Natural killer cell (primary cell): Measurements from ENCODE around the gene CERT1. TPM values are rescaled to one million over a fixed set of nuclear protein-coding genes. Genes with fewer than 3 reads are reported as not detected.

Experiments used
- ATAC-seq, 3 donors: fragments of 150-1000 bp in 2 of 3; fragments of 200-7000 bp in 1 of 3; cut with Tn5 transposase; 1 replicate in 1 of 3; 2 replicates in 2 of 3; pipeline ENCODE4 v1.10.0; 2021; ENCODE audit warnings: mild to moderate bottlenecking in 2 of 3, moderate library complexity in 2 of 3
- DNase-seq, 2 donors: peaks; one replicate each; pipeline versions ENCODE4 v3.0.0 to v3.0.0-alpha.2; 2013 to 2021; ENCODE audit warnings: mixed read lengths in 1 of 2
- H3K27ac ChIP-seq: one replicate; pipeline ENCODE4 v1.5.1; 2013; ENCODE audit warnings: mild to moderate bottlenecking, low read length
- H3K27me3 ChIP-seq: one replicate; pipeline ENCODE4 v1.6.1; 2013; ENCODE audit warnings: low read length; ENCODE audit not compliant: control insufficient read depth, insufficient read depth
- H3K36me3 ChIP-seq: one replicate; pipeline ENCODE4 v1.6.1; 2013; ENCODE audit warnings: low read length; ENCODE audit not compliant: control insufficient read depth, insufficient read depth
- H3K4me1 ChIP-seq: one replicate; pipeline ENCODE4 v1.6.1; 2013; ENCODE audit warnings: low read length; ENCODE audit not compliant: control insufficient read depth, insufficient read depth
- H3K4me3 ChIP-seq: one replicate; pipeline ENCODE4 v1.5.1; 2013; ENCODE audit warnings: low read length
- H3K9me3 ChIP-seq: one replicate; pipeline ENCODE4 v1.6.1; 2013; ENCODE audit warnings: low read length; ENCODE audit not compliant: control insufficient read depth, insufficient read depth
- H3K27ac Mint-ChIP-seq, 2 donors: one replicate each; pipeline ENCODE4 v1.8.0; 2022; ENCODE audit warnings: mild to moderate bottlenecking in 2 of 2, mixed read lengths in 2 of 2, moderate library complexity in 1 of 2
- H3K27me3 Mint-ChIP-seq, 2 donors: one replicate each; pipeline ENCODE4 v1.8.0; 2022; ENCODE audit warnings: low read depth in 2 of 2, mixed read lengths in 2 of 2
- H3K36me3 Mint-ChIP-seq: one replicate; pipeline ENCODE4 v1.8.0; 2022; ENCODE audit warnings: mixed read lengths
- H3K4me1 Mint-ChIP-seq, 2 donors: one replicate each; pipeline ENCODE4 v1.8.0; 2022; ENCODE audit warnings: mixed read lengths in 2 of 2
- H3K4me3 Mint-ChIP-seq: one replicate; pipeline ENCODE4 v1.8.0; 2022; ENCODE audit warnings: mild to moderate bottlenecking, moderate library complexity, mixed read lengths
- H3K9me3 Mint-ChIP-seq, 2 donors: one replicate each; pipeline ENCODE4 v1.8.0; 2022; ENCODE audit warnings: mixed read lengths in 2 of 2
- CTCF ChIP-seq: fragments of 200-600 bp; IDR thresholded peaks from one replicate; pipeline ENCODE4 v1.8.0; 2022; ENCODE audit warnings: antibody characterized with exemption
- WGBS: methylation state at CpG from one replicate; pipeline ENCODE4 v1.1.7; 2013; ENCODE audit warnings: missing lambda C conversion rate; ENCODE audit not compliant: insufficient coverage; 5-methylcytosine and 5-hydroxymethylcytosine counted together
- intact Hi-C: fragments of 100-400 bp; cut with micrococcal nuclease; formaldehyde crosslinking; loops from one replicate; pipeline ENCODE4 v1.14.2; 2022
- total RNA-seq, 4 donors: library from RNA; stranded (reverse); fragments of 120-200 nt in 1 of 4; gene quantifications; one replicate each; pipeline versions ENCODE4 v1.2.3 to v1.2.4, GENCODE V29; 2013 to 2022

The CERT1 gene
- total RNA-seq, 3 donors from 2014 or later (not counting 1 experiment from before 2014, with no cell fraction given) = 50.1 to 51.4 (median 50.2) TPM

GRCh38 chr5:75532190-75532589, 20.8 kb upstream of the CERT1 start:
- no peak for TF ChIP-seq CTCF
- Mint-ChIP-seq H3K4me1 (peaks cover 14 to 29% of the 10 kb centered on the region in 2 donors), H3K4me3 (no peak overlapping the region), H3K36me3 (peaks cover 14% of the 10 kb centered on the region), H3K27me3 (no peaks in the 10 kb centered on the region), H3K9me3 (peaks cover 3 to 7% of the 10 kb centered on the region in 2 donors), H3K27ac (no peak overlapping the region)
- H3K4me3 ChIP-seq = no peak overlapping the region
- H3K27me3 ChIP-seq = no peaks in the 10 kb centered on the region
- WGBS = 100% methylated on average over 2 of the region's 2 CpGs
- H3K9me3 ChIP-seq = no peaks in the 10 kb centered on the region
- no peak for ATAC-seq
- H3K27ac ChIP-seq = no peak overlapping the region
- H3K4me1 ChIP-seq = peaks cover 4% of the 10 kb centered on the region
- intact Hi-C loops = no loop called here
- DNase-seq = no peak
- peaks cover 2% of the 10 kb centered on the region for H3K36me3 ChIP-seq

- no peak for TF ChIP-seq CTCF
- Mint-ChIP-seq H3K4me1 (peaks cover 14 to 20% of the 10 kb centered on the region in 2 donors), H3K36me3 (peaks cover 8% of the 10 kb centered on the region), H3K9me3 (no peaks in the 10 kb centered on the region), H3K4me3 (no peak overlapping the region), H3K27me3 (no peaks in the 10 kb centered on the region), H3K27ac (peak overlapping the region in 1 of 2 donors; percentile 10)
- no peak overlapping the region for H3K27ac ChIP-seq
- no peak for DNase-seq
- H3K9me3 ChIP-seq = no peaks in the 10 kb centered on the region
- intact Hi-C loops = no loop called here
- ATAC-seq = no peak
- peaks cover 2% of the 10 kb centered on the region for H3K4me1 ChIP-seq
- no peaks in the 10 kb centered on the region for H3K36me3 ChIP-seq
- H3K27me3 ChIP-seq = no peaks in the 10 kb centered on the region
- no peak overlapping the region for H3K4me3 ChIP-seq
Observed at GRCh38 chr5:75529185-75529584, 17.8 kb upstream of the CERT1 start.

GRCh38 chr5:75526070-75526469, 14.6 kb upstream of the CERT1 start:
- H3K4me1 Mint-ChIP-seq = peaks cover 11 to 14% of the 10 kb centered on the region in 2 donors
- H3K4me3 ChIP-seq = no peak overlapping the region
- DNase-seq (no peak), ATAC-seq (no peak)
- H3K4me1 ChIP-seq = peaks cover 2% of the 10 kb centered on the region
- no peaks in the 10 kb centered on the region for H3K27me3 ChIP-seq
- intact Hi-C loops = no loop called here
- peaks cover 9% of the 10 kb centered on the region for H3K36me3 Mint-ChIP-seq
- no peaks in the 10 kb centered on the region for H3K27me3 Mint-ChIP-seq
- TF ChIP-seq CTCF = no peak
- peaks cover 6% of the 10 kb centered on the region for H3K9me3 ChIP-seq
- no peaks in the 10 kb centered on the region for H3K36me3 ChIP-seq
- WGBS = no CpG with 5 or more reads among the region's 2 CpGs
- H3K27ac Mint-ChIP-seq = no peak overlapping the region
- peaks cover 0 to 3% of the 10 kb centered on the region in 2 donors for H3K9me3 Mint-ChIP-seq
- no peak overlapping the region for H3K4me3 Mint-ChIP-seq
- peak overlapping the region; percentile 14 for H3K27ac ChIP-seq

- peaks cover 14% of the 10 kb centered on the region for H3K36me3 Mint-ChIP-seq
- DNase-seq (no peak), ATAC-seq (no peak)
- H3K36me3 ChIP-seq = no peaks in the 10 kb centered on the region
- H3K4me1 Mint-ChIP-seq = peaks cover 11 to 14% of the 10 kb centered on the region in 2 donors
- H3K9me3 ChIP-seq = peaks cover 8% of the 10 kb centered on the region
- WGBS = no CpG with 5 or more reads among the region's 1 CpG
- peaks cover 0 to 6% of the 10 kb centered on the region in 2 donors for H3K9me3 Mint-ChIP-seq
- no peak overlapping the region for H3K4me3 Mint-ChIP-seq
- no peaks in the 10 kb centered on the region for H3K27me3 Mint-ChIP-seq
- H3K27ac ChIP-seq = no peak overlapping the region
- peaks cover 2% of the 10 kb centered on the region for H3K4me1 ChIP-seq
- H3K4me3 ChIP-seq = no peak overlapping the region
- no peaks in the 10 kb centered on the region for H3K27me3 ChIP-seq
- intact Hi-C loops = no loop called here
- TF ChIP-seq CTCF = no peak
- no peak overlapping the region for H3K27ac Mint-ChIP-seq
Observed at GRCh38 chr5:75525344-75525743, 13.9 kb upstream of the CERT1 start.
